Effector memory CD4-positive, alpha-beta T cell (primary cell): ENCODE data around the gene IL36RN.

Experiments
- DNase-seq, 3 donors: peaks; one replicate each; pipeline ENCODE4 v3.0.0-alpha.2; 2020
- H3K27ac ChIP-seq: 2 replicates; pipeline ENCODE4 v1.7.0; 2013; ENCODE audit warnings: mild to moderate bottlenecking, low read length, moderate library complexity; ENCODE audit not compliant: insufficient read depth, poor library complexity, severe bottlenecking
- H3K27me3 ChIP-seq: replicated peaks from 2 replicates; pipeline ENCODE4 v1.7.0; 2013; ENCODE audit warnings: mild to moderate bottlenecking, low read length; ENCODE audit not compliant: insufficient read depth, control insufficient read depth, poor library complexity, severe bottlenecking
- H3K36me3 ChIP-seq: 2 replicates; pipeline ENCODE4 v1.7.0; 2013; ENCODE audit warnings: mild to moderate bottlenecking, low read length, moderate library complexity; ENCODE audit not compliant: control insufficient read depth, insufficient read depth
- H3K4me1 ChIP-seq: 2 replicates; pipeline ENCODE4 v1.7.0; 2013; ENCODE audit warnings: low read length, mild to moderate bottlenecking; ENCODE audit not compliant: control insufficient read depth, insufficient read depth, poor library complexity, severe bottlenecking
- H3K4me3 ChIP-seq: 2 replicates; pipeline ENCODE4 v1.7.0; 2013; ENCODE audit warnings: low read length, low read depth, mild to moderate bottlenecking; ENCODE audit not compliant: insufficient read depth, poor library complexity, severe bottlenecking
- H3K9me3 ChIP-seq: 2 replicates; pipeline ENCODE4 v1.7.0; 2013; ENCODE audit warnings: mild to moderate bottlenecking, low read length, moderate library complexity; ENCODE audit not compliant: control insufficient read depth

IL36RN gene

DNA sequence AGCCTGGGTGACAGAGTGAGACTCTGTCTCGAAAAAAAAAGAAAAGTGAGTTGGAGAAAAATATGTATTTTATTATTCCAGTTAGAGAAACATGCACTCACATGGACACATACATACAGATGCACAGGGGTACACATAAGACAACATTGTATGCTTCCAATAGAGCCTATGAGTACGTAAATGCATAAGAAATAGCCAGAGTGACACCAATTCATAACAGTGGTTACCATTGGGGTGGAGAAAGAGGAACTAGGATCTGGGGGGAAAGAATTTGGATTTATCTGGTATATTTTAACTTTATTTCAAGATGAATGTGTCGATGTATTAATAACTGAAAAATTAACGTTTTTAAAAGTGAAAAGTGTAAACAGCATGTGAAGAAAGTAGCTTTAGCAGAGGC lies 37.7 kb upstream of the IL36RN start:
- H3K4me3 ChIP-seq: no peak overlapping the region
- no peak for DNase-seq
- H3K27me3 ChIP-seq: no peaks in the 10 kb centered on the region
- H3K27ac ChIP-seq: no peak overlapping the region
- H3K4me1 ChIP-seq: no peaks in the 10 kb centered on the region
- no peaks in the 10 kb centered on the region for H3K36me3 ChIP-seq
- no peaks in the 10 kb centered on the region for H3K9me3 ChIP-seq

DNA sequence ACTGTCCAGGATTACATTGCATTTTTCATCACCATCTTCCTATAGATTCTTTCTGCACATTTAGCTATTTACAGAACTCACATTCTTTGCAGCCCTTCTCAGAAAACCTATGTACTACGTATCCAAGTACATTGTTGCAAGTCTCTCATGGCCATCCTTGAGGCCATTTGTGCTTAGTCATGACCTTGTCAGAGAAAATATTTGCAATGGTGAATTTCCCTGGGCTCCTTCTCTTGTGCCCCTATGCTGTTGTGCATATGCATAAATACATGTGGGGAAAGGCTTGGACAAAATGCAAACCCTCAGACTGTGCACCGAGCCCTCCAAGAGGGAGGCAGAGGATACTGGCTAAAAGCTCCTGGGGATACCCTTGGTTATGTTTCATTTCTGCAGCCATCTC lies 34.2 kb upstream of the IL36RN start:
- no peaks in the 10 kb centered on the region for H3K36me3 ChIP-seq
- H3K27ac ChIP-seq: no peak overlapping the region
- no peak overlapping the region for H3K4me3 ChIP-seq
- no peak for DNase-seq
- no peaks in the 10 kb centered on the region for H3K4me1 ChIP-seq
- no peaks in the 10 kb centered on the region for H3K9me3 ChIP-seq
- no peaks in the 10 kb centered on the region for H3K27me3 ChIP-seq

DNA sequence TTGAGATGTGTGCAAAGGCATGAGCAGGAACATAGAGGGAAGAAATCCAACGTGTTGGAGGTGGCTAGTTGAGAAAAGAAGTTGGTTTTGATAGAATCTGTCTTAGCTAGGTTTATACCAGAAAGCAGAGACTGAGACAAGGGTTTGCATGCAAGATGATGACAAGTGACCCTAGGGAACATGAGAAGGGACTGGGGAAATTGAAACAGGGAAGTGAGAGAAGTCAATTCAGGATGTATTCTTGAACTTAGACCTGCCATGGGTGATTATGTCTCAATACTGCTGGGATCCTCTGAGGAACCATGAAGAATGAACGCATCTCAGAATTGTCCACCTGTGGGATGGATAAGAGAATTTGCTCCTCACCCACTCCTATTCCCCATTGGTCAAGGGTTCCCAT lies 33.3 kb upstream of the IL36RN start:
- Histone ChIP-seq H3K4me1 (no peaks in the 10 kb centered on the region), H3K36me3 (no peaks in the 10 kb centered on the region), H3K9me3 (no peaks in the 10 kb centered on the region), H3K4me3 (no peak overlapping the region), H3K27ac (no peak overlapping the region), H3K27me3 (no peaks in the 10 kb centered on the region)
- no peak for DNase-seq

DNA sequence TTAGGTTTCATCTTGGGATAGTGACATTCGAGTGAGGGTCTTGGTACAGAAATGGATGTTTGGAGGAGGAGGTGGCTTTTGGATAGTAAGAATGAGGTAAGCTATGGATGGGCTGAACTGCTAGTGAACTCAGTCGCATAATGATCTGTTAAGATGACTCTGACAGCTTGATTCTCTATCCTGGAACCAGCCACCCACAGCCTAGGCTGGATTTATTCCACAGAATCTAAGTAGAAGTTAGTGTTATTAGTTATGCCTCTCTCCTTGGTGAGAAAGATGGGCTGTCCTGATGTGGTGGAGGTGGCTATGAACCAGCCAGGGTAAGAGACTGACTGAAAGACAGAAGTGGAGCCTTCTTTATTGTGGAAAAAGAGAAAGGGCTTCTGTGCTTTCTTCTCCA lies 31.3 kb upstream of the IL36RN start:
- Histone ChIP-seq H3K4me3 (no peak overlapping the region), H3K4me1 (no peaks in the 10 kb centered on the region), H3K9me3 (no peaks in the 10 kb centered on the region), H3K36me3 (no peaks in the 10 kb centered on the region), H3K27me3 (no peaks in the 10 kb centered on the region), H3K27ac (no peak overlapping the region)
- DNase-seq: no peak

DNA sequence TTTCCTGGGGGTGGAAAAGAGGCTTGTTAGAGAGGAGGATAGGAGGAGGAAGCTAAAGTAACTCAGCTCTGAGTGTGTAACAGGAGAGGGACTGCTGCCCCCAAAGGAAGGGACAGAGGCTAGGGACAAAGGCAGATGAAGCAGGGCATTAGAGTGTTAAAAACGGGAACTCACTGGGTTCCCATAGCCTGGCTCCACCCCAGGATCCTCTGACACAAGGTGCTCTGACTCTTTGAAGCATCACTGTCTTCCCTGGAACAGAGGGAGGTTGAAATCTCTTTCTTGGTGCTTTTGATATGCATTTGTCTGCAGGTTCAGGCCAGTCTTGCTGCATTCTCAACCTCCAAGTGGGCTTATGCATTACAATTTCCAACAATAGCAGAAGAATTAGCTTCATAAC lies 30.9 kb upstream of the IL36RN start:
- Histone ChIP-seq H3K4me1 (no peaks in the 10 kb centered on the region), H3K4me3 (no peak overlapping the region), H3K27ac (no peak overlapping the region), H3K27me3 (no peaks in the 10 kb centered on the region), H3K9me3 (no peaks in the 10 kb centered on the region), H3K36me3 (no peaks in the 10 kb centered on the region)
- DNase-seq: no peak

DNA sequence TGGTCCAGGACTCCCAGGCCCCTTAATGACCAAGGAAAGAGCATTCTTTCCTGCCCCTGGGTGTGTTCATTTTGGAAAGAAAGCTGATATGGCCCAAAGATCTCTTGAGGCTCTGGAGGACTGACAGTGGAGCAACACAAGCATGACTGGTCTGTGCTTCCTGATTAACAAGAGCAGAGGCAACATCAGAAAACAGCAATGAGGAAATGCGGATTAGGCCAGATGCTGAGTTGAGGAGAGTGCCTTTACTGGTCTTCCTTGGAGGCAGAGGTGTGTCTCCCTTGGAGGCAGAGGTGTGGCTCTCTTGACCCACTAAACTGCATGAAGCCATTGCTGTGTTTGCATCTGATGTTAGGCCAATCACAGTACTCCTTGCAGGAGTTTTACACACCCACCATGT lies 26.3 kb upstream of the IL36RN start:
- H3K4me3 ChIP-seq: no peak overlapping the region
- H3K4me1 ChIP-seq: no peaks in the 10 kb centered on the region
- no peaks in the 10 kb centered on the region for H3K36me3 ChIP-seq
- no peaks in the 10 kb centered on the region for H3K27me3 ChIP-seq
- no peak for DNase-seq
- H3K27ac ChIP-seq: no peak overlapping the region
- H3K9me3 ChIP-seq: no peaks in the 10 kb centered on the region

DNA sequence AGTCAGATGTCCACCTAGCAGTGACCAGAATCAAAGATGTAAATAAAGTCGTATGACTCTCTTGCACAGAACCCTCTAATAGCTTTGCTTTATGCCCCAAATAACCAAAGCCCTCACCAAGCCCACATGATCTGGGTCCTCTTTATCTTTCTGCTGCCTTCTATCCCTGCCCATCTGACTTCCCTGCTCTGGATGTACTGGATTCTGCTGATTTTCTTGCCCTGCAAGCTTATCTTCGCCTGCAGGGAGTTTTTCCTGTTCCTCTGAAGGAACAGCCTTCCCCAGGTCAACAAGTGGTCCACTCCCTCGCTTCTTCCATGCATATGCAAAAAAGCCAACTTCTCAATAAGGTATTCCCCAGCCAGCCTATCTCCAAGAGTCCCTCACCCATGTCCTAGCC lies 25.0 kb upstream of the IL36RN start:
- Histone ChIP-seq H3K4me1 (no peaks in the 10 kb centered on the region), H3K27ac (no peak overlapping the region), H3K9me3 (no peaks in the 10 kb centered on the region), H3K4me3 (no peak overlapping the region), H3K36me3 (no peaks in the 10 kb centered on the region), H3K27me3 (no peaks in the 10 kb centered on the region)
- DNase-seq: no peak

DNA sequence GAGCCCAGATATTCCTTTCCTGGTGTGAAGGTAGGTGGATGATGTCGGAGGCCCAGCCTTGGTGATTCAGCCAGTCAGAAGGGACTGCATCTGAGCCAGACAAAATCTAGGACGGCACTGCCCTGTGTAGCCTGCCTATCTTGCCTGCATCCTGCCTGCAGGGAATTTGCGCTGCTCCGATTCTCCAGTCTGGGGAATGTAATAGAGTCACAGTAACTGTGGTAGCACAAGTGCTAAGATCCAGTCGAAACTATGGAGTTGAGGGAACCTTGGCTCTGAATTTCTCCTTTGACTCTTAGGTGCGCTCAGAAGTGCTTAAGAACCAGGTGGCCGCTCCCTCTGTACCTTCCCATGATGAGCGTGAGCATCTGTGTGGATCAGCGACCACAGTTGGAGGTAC lies 22.2 kb upstream of the IL36RN start:
- Histone ChIP-seq H3K27me3 (no peaks in the 10 kb centered on the region), H3K36me3 (no peaks in the 10 kb centered on the region), H3K4me3 (no peak overlapping the region), H3K4me1 (no peaks in the 10 kb centered on the region), H3K27ac (no peak overlapping the region), H3K9me3 (no peaks in the 10 kb centered on the region)
- DNase-seq: no peak

DNA sequence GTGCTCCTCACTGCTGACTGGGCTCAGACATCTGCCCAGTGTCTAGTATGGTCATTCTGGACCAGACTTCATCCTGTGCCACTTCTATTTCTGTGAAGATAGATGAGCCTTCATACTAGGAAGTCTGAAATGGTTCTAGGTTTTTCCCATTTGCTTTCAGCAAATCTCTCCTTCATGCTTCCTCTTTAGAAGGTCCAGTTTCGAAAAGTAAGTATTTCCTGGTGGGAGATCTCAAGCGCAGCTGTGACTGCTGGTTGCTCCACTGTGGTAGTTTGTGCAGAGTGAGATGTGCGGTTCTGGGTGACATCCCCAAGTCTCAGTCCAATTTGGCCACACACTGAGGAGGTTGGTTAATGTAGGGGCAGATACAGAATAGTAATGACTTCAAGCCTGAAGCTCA lies 20.7 kb upstream of the IL36RN start:
- Histone ChIP-seq H3K27ac (no peak overlapping the region), H3K36me3 (no peaks in the 10 kb centered on the region), H3K4me1 (no peaks in the 10 kb centered on the region), H3K9me3 (no peaks in the 10 kb centered on the region), H3K4me3 (no peak overlapping the region), H3K27me3 (no peaks in the 10 kb centered on the region)
- no peak for DNase-seq

DNA sequence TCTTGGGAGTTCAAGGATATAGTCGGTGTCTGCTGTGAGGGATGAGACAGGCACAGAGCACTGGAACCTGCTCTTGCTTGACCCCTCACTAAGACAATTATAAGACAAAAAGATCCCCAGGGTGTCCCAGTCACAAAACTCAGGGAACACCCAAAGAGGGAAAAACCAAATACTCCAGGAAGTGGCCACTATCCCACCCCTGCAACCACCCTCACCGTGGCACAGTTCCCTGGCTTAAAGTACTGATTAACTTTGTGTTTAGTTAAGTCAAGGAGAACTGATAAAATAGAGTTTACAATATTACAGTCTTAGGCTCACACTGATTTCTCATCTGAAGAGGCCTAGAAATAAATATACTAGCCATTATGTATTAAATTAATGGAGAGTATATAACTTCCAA lies 19.8 kb upstream of the IL36RN start:
- no peaks in the 10 kb centered on the region for H3K9me3 ChIP-seq
- no peaks in the 10 kb centered on the region for H3K36me3 ChIP-seq
- no peak overlapping the region for H3K27ac ChIP-seq
- H3K27me3 ChIP-seq: no peaks in the 10 kb centered on the region
- no peak for DNase-seq
- H3K4me1 ChIP-seq: no peaks in the 10 kb centered on the region
- H3K4me3 ChIP-seq: no peak overlapping the region

DNA sequence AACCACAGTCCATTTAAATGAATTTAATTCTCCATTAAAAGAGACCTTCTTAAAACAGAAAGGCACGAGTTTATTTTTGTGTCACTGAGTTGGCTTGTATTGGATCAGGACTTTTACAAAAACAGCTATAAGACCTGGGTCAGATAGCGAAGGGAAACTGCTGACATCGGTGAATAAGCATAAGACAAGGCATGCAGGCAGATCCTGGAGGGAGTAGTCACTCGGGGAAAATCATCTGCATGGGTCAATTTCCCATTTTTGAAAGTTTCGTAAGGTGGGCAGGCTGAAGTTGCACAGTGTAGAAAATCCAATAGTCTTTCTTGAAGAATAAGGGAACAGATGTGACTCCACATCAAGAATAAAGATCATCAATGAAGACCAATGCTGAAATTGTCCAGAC lies 19.3 kb upstream of the IL36RN start:
- Histone ChIP-seq H3K27me3 (no peaks in the 10 kb centered on the region), H3K27ac (no peak overlapping the region), H3K4me1 (no peaks in the 10 kb centered on the region), H3K4me3 (no peak overlapping the region), H3K9me3 (no peaks in the 10 kb centered on the region), H3K36me3 (no peaks in the 10 kb centered on the region)
- no peak for DNase-seq
